GM19395 (cell line): ENCODE data around the gene FRMD3.

Source experiments
- ATAC-seq: cut with Tn5 transposase; IDR thresholded peaks from one replicate; pipeline ENCODE4 v1.9.1; 2021; ENCODE audit warnings: mild to moderate bottlenecking, moderate library complexity; ENCODE audit not compliant: unreplicated experiment

FRMD3 gene

DNA sequence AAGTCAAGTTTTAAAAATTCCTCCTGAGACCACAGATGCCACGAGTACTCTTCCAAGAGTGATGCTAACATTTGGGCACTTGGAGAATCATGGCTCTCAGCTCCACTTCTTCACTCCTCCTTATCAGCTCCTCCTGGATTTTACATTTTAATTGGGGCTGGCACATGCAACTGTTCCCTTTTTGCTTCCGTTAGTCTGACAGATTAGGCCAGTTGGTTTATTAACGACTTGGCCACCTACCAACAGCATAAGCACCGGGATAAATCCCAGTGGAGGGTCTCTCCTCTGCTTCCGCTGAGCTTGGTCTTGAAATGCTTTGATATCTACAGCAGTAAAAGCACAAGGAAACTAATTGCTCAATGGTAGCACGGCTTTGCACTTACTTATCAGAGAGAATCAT, 340.6 kb downstream of the FRMD3 start:
- no peak for ATAC-seq

DNA sequence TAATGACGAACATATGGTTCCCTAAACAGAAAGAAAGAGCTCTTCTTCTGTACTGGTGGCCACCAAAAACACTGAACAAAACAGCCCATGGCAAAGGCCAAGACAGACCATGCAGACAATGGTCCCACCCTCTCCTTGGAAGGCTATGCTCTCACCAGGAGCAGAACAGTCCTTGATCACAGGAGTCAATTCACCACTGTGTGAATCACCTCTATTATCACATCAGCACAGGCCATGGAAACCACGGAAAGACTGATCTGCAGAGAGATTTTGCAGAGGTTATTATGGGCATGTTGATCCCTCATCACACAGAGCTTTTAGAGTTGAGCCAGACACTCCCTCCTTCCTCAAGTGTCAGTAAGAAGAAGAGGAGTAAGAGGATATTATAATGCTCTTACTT, 341.3 kb downstream of the FRMD3 start:
- ATAC-seq = no peak
